Pancreas (tissue), 10 donors: ENCODE measurements around the gene SERF2. TPM values are rescaled to one million over a fixed set of nuclear protein-coding genes. Genes with fewer than 3 reads are reported as not detected.

Source experiments
- ATAC-seq, 4 donors: fragments of 200-7000 bp; cut with Tn5 transposase; one replicate each; pipeline versions ENCODE4 v1.8.0 to v1.9.1; 2020; ENCODE audit warnings: mild to moderate bottlenecking in 4 of 4, moderate library complexity in 4 of 4
- DNase-seq, 6 donors: peaks; one replicate each; pipeline ENCODE4 v3.0.0-alpha.2; 2020
- FAIRE-seq: peaks from 2 replicates; lab custom pipeline; 2012; peaks lifted over from hg19 to GRCh38; lab: Jason Lieb, UNC
- H3K27ac ChIP-seq, 4 donors: fragments of 200-600 bp; sonication (generic); 1 replicate in 3 of 4; 2 replicates in 1 of 4; pipeline versions ENCODE4 v1.5.0 to v1.8.0; 2020
- H3K27me3 ChIP-seq, 4 donors: fragments of 200-600 bp; one replicate each; pipeline ENCODE4 v1.8.0; 2021
- H3K36me3 ChIP-seq, 3 donors: fragments of 200-600 bp; sonication (generic) in 1 of 3; one replicate each; pipeline versions ENCODE4 v1.5.0 to v1.8.0; 2020 to 2021
- H3K4me1 ChIP-seq, 3 donors: fragments of 200-600 bp; one replicate each; pipeline ENCODE4 v1.8.0; 2021
- H3K4me3 ChIP-seq, 4 donors: fragments of 200-600 bp; sonication (generic) in 2 of 4; one replicate each; pipeline versions ENCODE4 v1.5.0 to v1.8.0; 2020 to 2021
- H3K9me3 ChIP-seq, 4 donors: fragments of 200-600 bp; one replicate each; pipeline ENCODE4 v1.8.0; 2021
- CTCF ChIP-seq, 4 donors: fragments of 200-600 bp; sonication (generic) in 3 of 4; IDR thresholded peaks; one replicate each; pipeline versions ENCODE4 v1.5.0 to v1.8.0; 2021; ENCODE audit warnings: antibody characterized with exemption in 4 of 4
- WGBS, 2 donors: extraction: QIAGEN DNeasy Blood & Tissue Kit; methylation state at CpG; one replicate each; pipeline ENCODE4 v1.1.7; 2013; 5-methylcytosine and 5-hydroxymethylcytosine counted together
- intact Hi-C, 3 donors: fragments of 100-400 bp; cut with DNase I; formaldehyde crosslinking; loops; one replicate each; pipeline versions ENCODE4 v1.11.1 to v1.14.2; 2022
- polyA plus RNA-seq, 2 donors: library from polyadenylated mRNA; stranded (reverse); fragments of 200-250 nt; gene quantifications; one replicate each; pipeline ENCODE4 v1.2.3, GENCODE V29; 2013
- total RNA-seq, 6 donors: library from RNA; stranded (reverse); fragmentation: NEBNext Ultra II Directional in 4 of 6; extraction: Animal tissue kit (Norgen Biotek cat#: 25700) in 4 of 6; gene quantifications; one replicate each; pipeline versions ENCODE4 v1.2.1 to v1.2.4, GENCODE V29; 2021 to 2023
- donor health status: healthy with polysubstance abuse.
- donor health status: DM: no; HTN: no; CAD: no; lungs with moderate emphysema.
- donor health status: DM: no; HTN: no; CAD: no.
- donor health status: control.
- donor health status: control.
- donor health status: Bipolar disorder and iron deficiency.
- donor health status: DM: yes; HTN: yes; CAD: no.
- donor health status: DM: no; HTN: no; CAD: no.
- donor health status: DM: no; HTN: no; CAD: no.
- donor health status: DM: yes; HTN: yes; CAD: no.

SERF2 gene
- total and polyA plus RNA-seq, 8 donors = 245 to 1,722 (median 418) TPM

GRCh38 chr15:43772624-43773023, 19.5 kb upstream of the SERF2 start:
- FAIRE-seq (no peak), DNase-seq (no peak), ATAC-seq (no peak)
- no peak overlapping the region for H3K4me3 ChIP-seq
- H3K4me1 ChIP-seq = peaks cover 0 to 1% (median 0%) of the 10 kb centered on the region in 3 donors
- no peak overlapping the region for H3K27ac ChIP-seq
- H3K9me3 ChIP-seq = no peaks in the 10 kb centered on the region
- H3K27me3 ChIP-seq = no peaks in the 10 kb centered on the region
- intact Hi-C loops = no loop called here
- H3K36me3 ChIP-seq = peaks cover 6 to 60% (median 41%) of the 10 kb centered on the region in 3 donors
- TF ChIP-seq CTCF (IDR thresholded peaks at IDR 0.05) = no peak

DNA sequence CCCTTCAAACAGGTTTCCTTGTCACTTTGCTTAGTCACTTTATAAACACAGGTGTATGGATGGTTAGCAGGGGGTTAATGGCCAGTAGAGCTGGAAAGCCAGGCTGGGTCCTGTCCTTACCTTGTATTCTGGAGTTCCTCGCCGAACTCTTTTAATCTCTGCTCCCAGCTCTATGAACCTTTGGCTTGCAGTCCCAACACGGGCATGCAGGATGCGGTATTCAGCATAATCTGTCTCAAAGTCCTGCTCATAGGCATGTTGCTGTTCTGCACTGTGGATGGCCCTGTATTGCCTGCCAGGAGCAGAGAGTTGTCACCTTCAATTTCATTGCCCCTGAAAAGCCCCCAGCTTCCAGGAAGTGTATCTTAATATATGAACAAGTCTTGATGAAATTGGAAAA, 18.1 kb upstream of the SERF2 start:
- intact Hi-C loops = no loop called here
- ATAC-seq = no peak
- no peak for TF ChIP-seq CTCF (IDR thresholded peaks at IDR 0.05)
- H3K4me3 ChIP-seq = no peak overlapping the region
- WGBS, 2 donors = 51 to 55% methylated on average over 4 of the region's 4 CpGs
- H3K27me3 ChIP-seq = no peaks in the 10 kb centered on the region
- H3K4me1 ChIP-seq = peaks cover 0 to 6% (median 0%) of the 10 kb centered on the region in 3 donors
- FAIRE-seq = no peak
- H3K9me3 ChIP-seq = no peaks in the 10 kb centered on the region
- peak in 1 of 6 donors; percentile 8 for DNase-seq
- no peak overlapping the region for H3K27ac ChIP-seq
- peaks cover 6 to 46% (median 36%) of the 10 kb centered on the region in 3 donors for H3K36me3 ChIP-seq

- Histone ChIP-seq H3K27me3 (no peaks in the 10 kb centered on the region), H3K9me3 (no peaks in the 10 kb centered on the region), H3K27ac (peak overlapping the region in 3 of 4 donors; percentile 41 to 89 (median 73)), H3K4me1 (peaks cover 0 to 6% (median 0%) of the 10 kb centered on the region in 3 donors), H3K4me3 (peak overlapping the region in 2 of 4 donors; percentile 53 to 57), H3K36me3 (peaks cover 6 to 34% (median 26%) of the 10 kb centered on the region in 3 donors)
- intact Hi-C loops = no loop called here
- peak; percentile 45 to 60 (median 52) for ATAC-seq
- WGBS, 2 donors = 63 to 65% methylated on average over 1 of the region's 1 CpG
- peak in 2 of 4 donors; percentile 13 to 21 for TF ChIP-seq CTCF (IDR thresholded peaks at IDR 0.05)
- DNase-seq = peak in 4 of 6 donors; percentile 69 to 74 (median 72)
- no peak for FAIRE-seq
Observed at GRCh38 chr15:43775411-43775965, 16.6 kb upstream of the SERF2 start.

- H3K36me3 ChIP-seq = peaks cover 6 to 28% (median 19%) of the 10 kb centered on the region in 3 donors
- intact Hi-C loops = no loop called here
- H3K27me3 ChIP-seq = no peaks in the 10 kb centered on the region
- TF ChIP-seq CTCF (IDR thresholded peaks at IDR 0.05) = no peak
- DNase-seq = peak; percentile 40 to 70 (median 57)
- no peak for FAIRE-seq
- H3K4me3 ChIP-seq = peak overlapping the region; percentile 35 to 57 (median 44)
- ATAC-seq = peak; percentile 15 to 32 (median 32)
- WGBS, 2 donors = 10 to 16% methylated on average over 35 of the region's 35 CpGs
- peak overlapping the region; percentile 61 to 89 (median 78) for H3K27ac ChIP-seq
- H3K4me1 ChIP-seq = peaks cover 0 to 6% (median 0%) of the 10 kb centered on the region in 3 donors
- no peaks in the 10 kb centered on the region for H3K9me3 ChIP-seq
Observed at GRCh38 chr15:43776101-43776717, 15.9 kb upstream of the SERF2 start.
